M059J (cell line): ENCODE data around the gene FHAD1. TPM values are rescaled to one million over a fixed set of nuclear protein-coding genes. Genes with fewer than 3 reads are reported as not detected.

Experiments used
- DNase-seq: peaks from one replicate; pipeline ENCODE4 v3.0.0-alpha.2; 2012; ENCODE audit warnings: low read depth
- total RNA-seq: library from RNA; depleted of rRNA; stranded (reverse); fragments of >200 nt; shearing (Covaris generic); gene quantifications from 2 replicates; pipeline ENCODE4 v1.2.3, GENCODE V29; 2014; rRNA removed

Gene FHAD1
- 0.64 and 1.3 TPM in 2 replicates for total RNA-seq

- peak; percentile 68 for DNase-seq
Measured at GRCh38 chr1:15246960-15247614, at the start of gene FHAD1. TSS of gene FHAD1 (plus strand) at chr1:15247223. CDS start at chr1:15251785, 4,562 bp downstream.

GRCh38 chr1:15197591-15198447 is 49.2 kb upstream of the FHAD1 start:
- DNase-seq = no peak

DNA sequence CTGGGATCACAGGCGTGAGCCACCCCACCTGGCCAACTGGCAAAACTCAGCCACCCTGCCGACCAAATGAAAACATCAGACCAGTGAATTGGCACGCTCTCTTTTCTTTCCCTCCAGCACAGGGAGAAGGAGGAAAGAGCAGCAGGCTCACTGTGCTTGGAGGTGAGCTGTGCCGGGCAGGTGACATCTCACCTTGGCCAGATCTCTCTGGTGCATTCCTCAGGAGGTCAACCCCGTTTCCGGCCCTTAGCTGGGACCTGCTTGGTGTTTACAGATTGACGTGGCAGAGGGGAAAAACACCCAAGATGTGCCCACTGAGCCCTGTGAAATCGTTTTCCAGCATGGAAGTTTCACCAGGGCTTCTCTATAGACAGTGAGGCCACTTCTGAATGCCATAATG is 48.3 kb upstream of the FHAD1 start:
- DNase-seq = no peak

DNA sequence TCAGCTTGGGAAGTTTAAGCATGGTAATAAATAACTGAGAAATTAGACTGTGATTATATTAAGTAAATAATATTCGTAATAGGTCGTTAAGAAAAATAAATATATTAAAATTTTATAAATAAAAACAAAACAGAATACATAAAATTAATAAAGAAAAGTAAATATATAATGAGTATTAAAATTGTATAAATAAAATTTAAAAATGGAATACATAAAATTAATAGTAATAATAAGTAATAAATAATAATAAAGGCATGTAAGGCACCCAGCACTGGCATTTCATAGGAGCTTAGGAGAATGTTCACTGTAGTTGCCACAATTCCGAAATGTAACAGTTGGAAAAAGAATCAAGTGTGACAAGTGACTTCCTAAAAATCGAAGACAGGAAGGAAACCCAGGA is 45.8 kb upstream of the FHAD1 start:
- no peak for DNase-seq

GRCh38 chr1:15201849-15202551 is 45.0 kb upstream of the FHAD1 start:
- DNase-seq = no peak

GRCh38 chr1:15204931-15205330 is 42.1 kb upstream of the FHAD1 start:
- no peak for DNase-seq

DNA sequence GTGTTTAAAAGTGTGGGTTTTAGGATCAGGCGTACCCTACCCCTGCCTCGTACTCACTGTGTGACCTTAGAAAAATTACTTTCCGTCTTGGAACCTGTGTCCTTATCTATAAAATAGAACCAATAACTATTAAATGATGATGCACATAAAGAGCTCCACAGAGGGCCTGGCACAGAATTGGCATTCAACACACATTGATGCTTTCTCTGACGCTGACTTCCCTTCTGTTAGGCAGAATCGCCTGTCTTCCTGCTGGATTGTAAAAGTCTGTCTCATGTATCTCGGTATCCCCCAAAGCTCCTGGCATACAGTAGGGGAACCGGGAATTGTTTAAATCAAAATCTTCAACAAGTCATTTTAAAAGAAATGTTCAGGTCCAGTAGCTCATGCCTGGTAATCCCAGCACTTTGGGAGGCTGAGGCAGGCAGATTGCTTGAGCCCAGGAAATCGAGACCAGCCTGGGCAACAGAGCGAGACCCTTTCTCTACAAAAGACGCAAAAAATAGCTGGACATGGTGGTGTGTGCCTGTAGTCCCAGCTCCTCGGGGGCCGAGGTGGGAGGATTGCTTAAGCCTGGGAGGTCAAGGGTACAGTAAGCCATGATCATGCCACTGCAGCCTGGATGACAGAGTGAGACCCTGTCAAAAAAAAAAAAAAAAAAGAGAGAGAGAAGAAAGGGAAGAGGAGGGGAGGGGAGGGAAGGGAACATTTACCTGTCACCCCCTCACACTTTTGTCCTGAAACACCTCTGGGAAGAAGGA is 41.3 kb upstream of the FHAD1 start:
- no peak for DNase-seq

DNA sequence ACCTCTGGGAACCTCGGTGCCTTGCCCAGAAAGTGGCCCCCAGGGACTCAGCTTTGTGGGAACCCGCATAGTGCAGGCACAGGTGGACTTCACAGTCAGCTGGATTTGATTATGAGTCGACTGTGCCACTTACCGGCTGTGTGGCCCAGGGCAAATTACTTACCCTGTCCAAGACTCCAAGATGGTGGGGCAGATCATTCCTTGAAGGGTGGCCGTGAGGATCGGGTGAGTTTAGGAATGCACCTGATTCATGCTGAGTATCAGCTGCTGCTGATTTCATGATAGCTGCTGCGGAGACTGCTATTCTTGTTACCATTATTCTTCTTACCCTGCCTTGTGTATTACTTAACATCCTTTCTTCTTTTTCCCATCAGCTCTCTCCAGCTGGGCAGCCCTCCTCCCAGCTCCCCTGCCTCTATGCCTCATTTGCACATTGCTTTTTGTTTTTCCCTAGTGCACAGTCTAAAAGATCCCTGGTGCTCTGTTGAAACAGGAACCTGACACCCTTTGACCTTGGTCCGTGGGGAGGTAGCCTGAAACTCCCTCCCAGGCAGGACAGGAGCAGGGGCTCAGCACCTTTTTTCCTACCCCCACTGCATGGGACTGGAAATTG is 40.5 kb upstream of the FHAD1 start:
- DNase-seq = peak; percentile 65

GRCh38 chr1:15207031-15207828 is 39.8 kb upstream of the FHAD1 start:
- DNase-seq = no peak

DNA sequence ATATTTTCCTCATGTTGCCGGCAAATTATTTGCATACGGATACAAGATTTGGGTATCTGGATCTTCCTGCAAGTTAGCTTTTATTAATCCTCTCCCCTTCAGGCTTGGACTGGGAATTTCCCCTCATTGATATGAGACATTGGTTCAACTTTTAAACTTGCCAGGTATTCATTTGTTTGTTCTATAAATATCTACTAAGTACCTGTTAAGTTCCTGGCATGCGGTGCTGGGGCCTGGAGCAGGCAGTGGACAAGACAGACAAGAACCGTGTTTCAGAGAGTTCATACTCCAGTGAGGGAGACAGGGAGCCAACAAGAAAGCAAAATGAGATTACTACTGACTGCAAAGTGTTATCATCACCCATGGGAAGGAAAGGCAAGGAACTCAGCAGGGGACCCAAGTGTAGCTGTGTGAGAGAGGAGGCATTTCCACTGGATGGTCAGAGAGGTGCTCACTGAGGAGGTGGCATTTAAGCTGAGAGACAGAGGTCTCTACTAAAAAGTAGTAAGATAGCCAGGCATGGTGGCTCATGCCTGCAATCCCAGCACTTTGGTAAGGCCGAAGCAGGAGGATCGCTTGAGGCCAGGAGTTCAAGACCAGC is 39.1 kb upstream of the FHAD1 start:
- DNase-seq = no peak

GRCh38 chr1:15210651-15211375 is 36.2 kb upstream of the FHAD1 start:
- DNase-seq = no peak

- no peak for DNase-seq
Measured at GRCh38 chr1:15211424-15211823, 35.6 kb upstream of the FHAD1 start.

DNA sequence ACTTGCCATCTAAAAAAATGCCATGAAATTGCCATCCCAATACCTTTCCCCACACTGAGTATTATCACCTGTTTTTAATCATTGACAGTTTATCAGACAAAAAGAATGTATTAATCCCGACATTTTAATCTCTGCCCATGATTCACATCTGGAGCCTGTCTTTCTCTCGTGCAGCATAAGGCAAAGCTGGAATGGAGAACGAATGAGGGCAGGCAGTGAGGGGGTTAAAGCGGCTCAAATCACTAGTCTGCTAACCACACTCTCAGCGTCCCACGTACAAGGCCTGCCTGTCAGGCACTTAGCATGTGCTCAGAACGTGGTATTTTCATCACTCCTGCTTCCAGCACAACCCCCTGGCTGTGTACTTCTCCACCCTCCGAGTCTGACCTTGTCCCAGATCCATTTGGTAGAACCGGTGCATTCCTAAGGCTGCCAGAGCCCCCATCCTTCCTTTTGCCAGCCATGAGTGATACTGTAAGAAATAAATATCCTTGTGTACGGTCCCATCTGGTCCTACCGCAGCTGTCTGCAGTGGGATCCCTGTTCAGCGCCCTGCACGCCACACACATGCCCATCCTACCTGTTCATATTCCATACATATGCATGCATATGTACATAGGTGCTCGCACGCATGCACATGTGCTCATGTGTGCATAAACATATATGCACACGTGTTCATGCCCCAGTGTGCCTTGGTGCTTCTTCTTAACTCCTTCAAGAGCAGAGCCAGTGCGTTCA is 34.6 kb upstream of the FHAD1 start:
- DNase-seq = no peak

- no peak for DNase-seq
Measured at GRCh38 chr1:15212954-15213291, 34.1 kb upstream of the FHAD1 start.

GRCh38 chr1:15213341-15213821 is 33.6 kb upstream of the FHAD1 start:
- no peak for DNase-seq

- DNase-seq = no peak
Measured at GRCh38 chr1:15214527-15214926, 32.5 kb upstream of the FHAD1 start.

- no peak for DNase-seq
Measured at GRCh38 chr1:15215116-15215515, 31.9 kb upstream of the FHAD1 start.

DNA sequence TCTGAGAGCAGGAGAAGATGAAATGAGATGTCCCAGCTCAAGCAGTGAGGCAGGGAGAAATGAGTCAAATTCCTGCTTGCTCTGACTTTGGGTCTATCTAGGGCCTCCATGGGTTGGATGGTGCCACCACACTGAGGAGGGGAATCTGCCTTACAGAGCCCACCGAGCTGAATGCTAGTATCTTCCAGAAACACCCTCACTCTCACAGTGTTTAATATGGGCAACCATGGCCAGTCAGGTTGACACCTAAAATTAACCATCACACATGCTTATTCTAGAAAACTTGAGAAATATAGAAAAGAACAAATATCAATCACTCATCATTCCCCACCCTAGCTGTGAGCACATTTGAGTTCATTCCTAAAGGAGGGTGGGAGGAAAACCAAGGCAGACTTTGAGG is 29.4 kb upstream of the FHAD1 start:
- no peak for DNase-seq
